HepG2 (cell line): ENCODE results near the gene IL17C. TPM values are rescaled to one million over a fixed set of nuclear protein-coding genes. Genes with fewer than 3 reads are reported as not detected.

Experiments used
- ADNP ChIP-seq: sonication (generic); formaldehyde crosslinking; IDR thresholded peaks from 2 replicates; pipeline ENCODE4 v1.4.0; 2020; ENCODE audit warnings: missing genetic modification reagents
- ARID5B ChIP-seq: IDR thresholded peaks from 2 replicates; pipeline ENCODE4 v1.4.0; 2020; ENCODE audit warnings: mild to moderate bottlenecking, missing genetic modification reagents
- CCDC6 ChIP-seq: sonication (generic); formaldehyde crosslinking; IDR thresholded peaks from 2 replicates; pipeline ENCODE4 v1.8.1; 2022; ENCODE audit warnings: mild to moderate bottlenecking, missing genetic modification reagents, moderate library complexity
- CENPT ChIP-seq: sonication (generic); formaldehyde crosslinking; IDR thresholded peaks from 2 replicates; pipeline ENCODE4 v1.8.0; 2022; ENCODE audit warnings: low read depth, mild to moderate bottlenecking, moderate library complexity, missing genetic modification reagents
- DNMT3B ChIP-seq: conservative IDR thresholded peaks from 2 replicates; pipeline ENCODE4 v1.6.1; 2016; ENCODE audit warnings: missing biosample characterization, control low read depth
- E2F2 ChIP-seq: sonication (generic); formaldehyde crosslinking; IDR thresholded peaks from 2 replicates; pipeline ENCODE4 v1.4.0; 2020; ENCODE audit warnings: missing genetic modification reagents, borderline replicate concordance
- GPN1 ChIP-seq: sonication (generic); formaldehyde crosslinking; IDR thresholded peaks from 2 replicates; pipeline ENCODE4 v1.5.1; 2020; ENCODE audit warnings: missing genetic modification reagents, borderline replicate concordance
- HHEX ChIP-seq: IDR thresholded peaks from 2 replicates; pipeline ENCODE4 v1.6.1; 2016; ENCODE audit warnings: control low read depth
- HIC2 ChIP-seq: sonication (generic); formaldehyde crosslinking; IDR thresholded peaks from 2 replicates; pipeline ENCODE4 v1.9.0; 2022; ENCODE audit warnings: low read depth, missing genetic modification reagents
- IRF2 ChIP-seq: IDR thresholded peaks from 2 replicates; pipeline ENCODE4 v1.6.1; 2018; ENCODE audit warnings: missing genetic modification reagents, missing compliant biosample characterization
- KAT7 ChIP-seq: IDR thresholded peaks from 2 replicates; pipeline ENCODE4 v1.6.1; 2018; ENCODE audit warnings: borderline replicate concordance, missing compliant biosample characterization
- MAFF ChIP-seq: IDR thresholded peaks from 2 replicates; pipeline ENCODE4 v1.6.1; 2011; ENCODE audit warnings: low read depth, low read length, improper control_type of control experiment
- MAFG ChIP-seq: sonication (generic); formaldehyde crosslinking; IDR thresholded peaks from 2 replicates; pipeline ENCODE4 v1.5.1; 2020; ENCODE audit warnings: mild to moderate bottlenecking, missing genetic modification reagents
- MATR3 ChIP-seq: sonication (generic); formaldehyde crosslinking; IDR thresholded peaks from 2 replicates; pipeline ENCODE4 v1.4.0; 2020; ENCODE audit warnings: missing genetic modification reagents
- MEIS2 ChIP-seq: sonication (generic); formaldehyde crosslinking; IDR thresholded peaks from 2 replicates; pipeline ENCODE4 v1.9.0; 2021; ENCODE audit warnings: mild to moderate bottlenecking, missing genetic modification reagents
- ONECUT2 ChIP-seq: sonication (generic); formaldehyde crosslinking; IDR thresholded peaks from 2 replicates; pipeline ENCODE4 v1.4.0; 2020; ENCODE audit warnings: missing genetic modification reagents
- PHF21A ChIP-seq: sonication (generic); formaldehyde crosslinking; IDR thresholded peaks from 2 replicates; pipeline ENCODE4 v1.5.0; 2020; ENCODE audit warnings: mild to moderate bottlenecking, missing genetic modification reagents
- SKI ChIP-seq: fragments of 450-650 bp; IDR thresholded peaks from one replicate; pipeline ENCODE4 v1.6.1; 2018; ENCODE audit warnings: mild to moderate bottlenecking; ENCODE audit not compliant: partially characterized antibody
- TEF ChIP-seq: sonication (generic); formaldehyde crosslinking; IDR thresholded peaks from 2 replicates; pipeline ENCODE4 v1.5.0; 2020; ENCODE audit warnings: missing genetic modification reagents
- WIZ ChIP-seq: sonication (generic); formaldehyde crosslinking; IDR thresholded peaks from 2 replicates; pipeline ENCODE4 v1.5.1; 2020; ENCODE audit warnings: mild to moderate bottlenecking, missing genetic modification reagents
- ZNF24 ChIP-seq: fragments of 450-650 bp; IDR thresholded peaks from 2 replicates; pipeline ENCODE4 v1.6.1; 2017; ENCODE audit warnings: antibody characterized with exemption, mild to moderate bottlenecking
- ZNF772 ChIP-seq: sonication (generic); formaldehyde crosslinking; IDR thresholded peaks from 2 replicates; pipeline ENCODE4 v1.5.0; 2020; ENCODE audit warnings: mild to moderate bottlenecking, missing genetic modification reagents
- ZNF792 ChIP-seq: IDR thresholded peaks from 2 replicates; pipeline ENCODE4 v1.6.1; 2016
- polyA plus RNA-seq, 8 experiments: library from polyadenylated mRNA; depleted of rRNA in 3 of 8; stranded (reverse) in 7 of 8; unstranded in 1 of 8; fragments of >200 nt; fragmentation: Illumina TruSeq in 4 of 8; extraction: Trizol in 4 of 8; gene quantifications; 2 replicates each; pipeline versions ENCODE4 v1.2.1 to v1.2.3, GENCODE V29; 2011 to 2016; ENCODE audit warnings: low read depth in 4 of 8, missing spikeins in 1 of 8, mixed read lengths in 1 of 8; ENCODE audit not compliant: insufficient read depth in 1 of 8
- total RNA-seq, 5 experiments: library from RNA; depleted of rRNA; stranded (reverse); fragments of >200 nt; fragmentation: Illumina TruSeq; extraction: Trizol; gene quantifications; 2 replicates each; pipeline ENCODE4 v1.2.3, GENCODE V29; 2016; ENCODE audit warnings: low read depth in 1 of 5
- TF ChIP-seq, protein P1 (sequence below): sonication (generic); formaldehyde crosslinking; IDR thresholded peaks from 2 replicates; pipeline ENCODE4 v1.9.0; 2021; ENCODE audit warnings: missing genetic modification reagents, mild to moderate bottlenecking, borderline replicate concordance

IL17C gene
- total and polyA plus RNA-seq, 2 of the 13 experiments (the other 11 are each of a cell fraction or from before 2014, with no cell fraction given) = not detected

DNA sequence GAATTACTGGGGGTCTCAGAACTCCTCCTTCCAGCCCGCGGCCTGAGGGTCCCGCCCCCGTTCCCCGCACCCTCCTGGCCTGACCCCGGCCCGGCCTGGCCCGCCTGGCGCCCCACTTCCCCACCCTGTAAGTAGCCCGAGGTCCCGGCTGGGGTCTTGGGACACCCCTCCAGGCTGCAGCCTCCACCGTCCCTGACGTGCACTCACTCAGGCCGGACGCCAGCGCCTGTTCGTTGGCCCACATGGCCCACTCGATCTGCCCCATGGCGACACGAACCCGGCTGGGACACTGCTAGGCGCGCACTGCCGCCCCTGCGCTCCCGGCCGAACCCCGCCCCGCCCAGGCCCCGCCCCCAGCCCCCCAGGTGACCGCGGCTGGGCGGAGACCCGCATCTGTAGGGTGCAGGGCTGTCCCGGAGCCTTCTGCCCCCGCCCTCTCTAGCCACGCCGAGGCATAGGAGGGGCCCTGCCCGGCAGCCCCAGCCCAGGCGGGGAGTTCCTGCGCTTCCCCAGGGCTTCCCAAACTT lies 12.4 kb downstream of the IL17C start, which contains the start of gene CYBA (continued):
- TF ChIP-seq GPN1 (CRISPR knock-in tag) (no peak), ZNF772 (no peak; the same call in 1 of the 2 replicates), TEF (CRISPR knock-in tag) (peak; percentile 74; the same call in 1 of the 2 replicates), DNMT3B (no peak), MEIS2 (peak; percentile 52), PHF21A (CRISPR knock-in tag) (no peak), CENPT (CRISPR knock-in tag) (no peak), ONECUT2 (CRISPR knock-in tag) (no peak), HIC2 (CRISPR knock-in tag) (no peak), ZNF792 (CRISPR knock-in tag) (0 out of 2 replicates have a peak, but pooled peaks have one; percentile 24), E2F2 (no peak; the same call in 1 of the 2 replicates), MATR3 (CRISPR knock-in tag) (no peak), ZNF24 (no peak), MAFG (no peak), ADNP (CRISPR knock-in tag) (no peak), MAFF (no peak), ARID5B (no peak), HHEX (CRISPR knock-in tag) (no peak), CCDC6 (no peak), SKI (no peak), KAT7 (CRISPR knock-in tag) (no peak), WIZ (CRISPR knock-in tag) (no peak), IRF2 (CRISPR knock-in tag) (no peak; the same call in 1 of the 2 replicates)
- TF ChIP-seq, protein P1, sequence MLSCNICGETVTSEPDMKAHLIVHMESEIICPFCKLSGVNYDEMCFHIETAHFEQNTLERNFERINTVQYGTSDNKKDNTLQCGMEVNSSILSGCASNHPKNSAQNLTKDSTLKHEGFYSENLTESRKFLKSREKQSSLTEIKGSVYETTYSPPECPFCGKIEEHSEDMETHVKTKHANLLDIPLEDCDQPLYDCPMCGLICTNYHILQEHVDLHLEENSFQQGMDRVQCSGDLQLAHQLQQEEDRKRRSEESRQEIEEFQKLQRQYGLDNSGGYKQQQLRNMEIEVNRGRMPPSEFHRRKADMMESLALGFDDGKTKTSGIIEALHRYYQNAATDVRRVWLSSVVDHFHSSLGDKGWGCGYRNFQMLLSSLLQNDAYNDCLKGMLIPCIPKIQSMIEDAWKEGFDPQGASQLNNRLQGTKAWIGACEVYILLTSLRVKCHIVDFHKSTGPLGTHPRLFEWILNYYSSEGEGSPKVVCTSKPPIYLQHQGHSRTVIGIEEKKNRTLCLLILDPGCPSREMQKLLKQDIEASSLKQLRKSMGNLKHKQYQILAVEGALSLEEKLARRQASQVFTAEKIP (CRISPR knock-in tag) = no peak
